Epithelial cell of esophagus (primary cell): ENCODE measurements around the gene CDK14.
A peak's percentile ranks its signal among the peaks of the same experiment; 100 is the strongest.

Source experiments
- DNase-seq: peaks from one replicate; pipeline ENCODE4 v3.0.0; 2010; ENCODE audit warnings: low read depth
- H3K4me3 ChIP-seq: 2 replicates; pipeline ENCODE4 v1.5.1; 2011; ENCODE audit warnings: mild to moderate bottlenecking, low read length, control low read depth
- CTCF ChIP-seq: IDR thresholded peaks from 2 replicates; pipeline ENCODE4 v1.5.1; 2011; ENCODE audit warnings: low read depth, mild to moderate bottlenecking, low read length, control low read depth, inconsistent platforms; ENCODE audit not compliant: insufficient read depth; ENCODE audit errors: missing control alignments

The CDK14 gene

GRCh38 chr7:90710466-90710850 lies 114.3 kb downstream of the CDK14 start:
- DNase-seq: no peak
- no peak for TF ChIP-seq CTCF
- no peak overlapping the region for H3K4me3 ChIP-seq

GRCh38 chr7:90713628-90714027 lies 117.5 kb downstream of the CDK14 start:
- H3K4me3 ChIP-seq: no peak overlapping the region
- no peak for TF ChIP-seq CTCF
- DNase-seq: no peak

- no peak for DNase-seq
- no peak overlapping the region for H3K4me3 ChIP-seq
- no peak for TF ChIP-seq CTCF
Measured at GRCh38 chr7:90715067-90715466, 118.9 kb downstream of the CDK14 start.

GRCh38 chr7:90717296-90718060 lies 121.4 kb downstream of the CDK14 start:
- no peak overlapping the region for H3K4me3 ChIP-seq
- TF ChIP-seq CTCF: no peak
- no peak for DNase-seq

- no peak for DNase-seq
- TF ChIP-seq CTCF: no peak
- H3K4me3 ChIP-seq: no peak overlapping the region
Measured at GRCh38 chr7:90719155-90719554, 123.0 kb downstream of the CDK14 start.

GRCh38 chr7:90720984-90721760 lies 125.1 kb downstream of the CDK14 start:
- no peak for TF ChIP-seq CTCF
- H3K4me3 ChIP-seq: no peak overlapping the region
- peak; percentile 34 for DNase-seq

GRCh38 chr7:90721869-90722431 lies 125.8 kb downstream of the CDK14 start:
- no peak for TF ChIP-seq CTCF
- no peak for DNase-seq
- no peak overlapping the region for H3K4me3 ChIP-seq
